ENCODE results near the gene INSR. TPM values are rescaled to one million over a fixed set of nuclear protein-coding genes. Genes with fewer than 3 reads are reported as not detected.

The INSR gene
- total and polyA plus RNA-seq, 2 experiments from 2014 or later, result 19.2 to 52.1 TPM

DNA sequence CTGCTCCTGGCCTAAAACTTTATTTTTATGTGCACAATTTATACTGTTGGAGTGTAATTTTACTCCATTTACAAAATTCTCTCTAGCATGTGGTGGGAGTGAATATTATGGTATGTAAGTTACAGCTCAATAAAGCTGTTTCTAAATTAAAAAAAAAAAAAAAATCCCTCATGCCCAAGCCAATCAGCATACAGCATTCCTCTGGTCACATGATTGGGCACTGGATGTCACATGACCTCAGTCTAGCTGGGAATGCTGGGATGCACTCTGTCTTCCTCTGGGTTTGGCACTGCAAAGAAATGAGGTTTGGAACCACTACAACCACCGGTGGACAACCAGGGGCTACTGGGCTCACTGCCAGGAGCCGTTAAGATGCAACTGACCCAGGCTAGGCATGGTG lies 157.1 kb downstream of the INSR start (continued):
- TF ChIP-seq POLR2AphosphoS5 (IDR thresholded peaks at IDR 0.05; ENCODE audit: low read depth), result no peak
- TF ChIP-seq ZNF114 (CRISPR knock-in tag; IDR thresholded peaks at IDR 0.05), result no peak
- TF ChIP-seq CREB1 (CRISPR knock-in tag; IDR thresholded peaks at IDR 0.05; ENCODE audit: low read depth), result no peak
- no peak for TF ChIP-seq EZH2phosphoT487 (IDR thresholded peaks at IDR 0.05; ENCODE audit: unreplicated experiment)
- TF ChIP-seq JUNB (IDR thresholded peaks at IDR 0.05; ENCODE audit: unreplicated experiment), result no peak

DNA sequence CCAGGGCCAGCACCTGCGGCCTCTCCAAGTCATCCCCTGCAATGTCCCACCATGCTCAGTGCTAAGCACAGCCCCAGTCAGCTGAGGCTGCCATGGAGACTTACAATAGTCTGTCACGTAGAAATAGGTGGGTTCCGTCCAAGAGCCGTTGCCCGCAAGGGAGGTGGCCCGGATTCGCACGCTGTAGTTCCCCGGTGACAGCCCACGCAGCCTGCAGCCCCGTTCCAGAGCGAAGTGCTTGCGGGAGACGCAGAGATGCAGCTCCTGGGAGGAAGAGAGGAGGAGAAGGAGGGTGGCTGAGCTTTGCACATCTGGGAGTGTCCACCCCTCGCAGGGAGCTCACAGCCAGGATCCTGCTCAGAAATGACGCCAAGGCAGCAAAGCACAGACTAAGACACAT lies 162.2 kb downstream of the INSR start:
- no peak overlapping the region for H3K27ac ChIP-seq (ENCODE audit: low read depth)
- DNase-seq (ENCODE audit: low spot score) (no peak), ATAC-seq (no peak)
- peaks cover 49% of the 10 kb centered on the region for H3K36me3 Mint-ChIP-seq (ENCODE audit: low read depth)
- no peak overlapping the region for H3K4me2 ChIP-seq
- H3K79me2 ChIP-seq (replicated peaks; ENCODE audit: insufficient read depth), result no peaks in the 10 kb centered on the region
- H3K4me1 Mint-ChIP-seq, result no peaks in the 10 kb centered on the region; the same call in 2 of the 3 replicates
- peaks cover 15% of the 10 kb centered on the region for H3K36me3 ChIP-seq (ENCODE audit: insufficient read depth)
- H2AFZ ChIP-seq, result no peak overlapping the region
- peaks cover 4% of the 10 kb centered on the region for H3K27me3 Mint-ChIP-seq (ENCODE audit: insufficient read depth, low read depth, poor library complexity)
- TF ChIP-seq EZH2phosphoT487 (IDR thresholded peaks at IDR 0.05; ENCODE audit: unreplicated experiment) (no peak), JUNB (IDR thresholded peaks at IDR 0.05; ENCODE audit: unreplicated experiment) (no peak), POLR2AphosphoS5 (IDR thresholded peaks at IDR 0.05; ENCODE audit: low read depth) (no peak), STAT1 (IDR thresholded peaks at IDR 0.05; ENCODE audit: unreplicated experiment) (no peak)
- TF ChIP-seq, protein P1, sequence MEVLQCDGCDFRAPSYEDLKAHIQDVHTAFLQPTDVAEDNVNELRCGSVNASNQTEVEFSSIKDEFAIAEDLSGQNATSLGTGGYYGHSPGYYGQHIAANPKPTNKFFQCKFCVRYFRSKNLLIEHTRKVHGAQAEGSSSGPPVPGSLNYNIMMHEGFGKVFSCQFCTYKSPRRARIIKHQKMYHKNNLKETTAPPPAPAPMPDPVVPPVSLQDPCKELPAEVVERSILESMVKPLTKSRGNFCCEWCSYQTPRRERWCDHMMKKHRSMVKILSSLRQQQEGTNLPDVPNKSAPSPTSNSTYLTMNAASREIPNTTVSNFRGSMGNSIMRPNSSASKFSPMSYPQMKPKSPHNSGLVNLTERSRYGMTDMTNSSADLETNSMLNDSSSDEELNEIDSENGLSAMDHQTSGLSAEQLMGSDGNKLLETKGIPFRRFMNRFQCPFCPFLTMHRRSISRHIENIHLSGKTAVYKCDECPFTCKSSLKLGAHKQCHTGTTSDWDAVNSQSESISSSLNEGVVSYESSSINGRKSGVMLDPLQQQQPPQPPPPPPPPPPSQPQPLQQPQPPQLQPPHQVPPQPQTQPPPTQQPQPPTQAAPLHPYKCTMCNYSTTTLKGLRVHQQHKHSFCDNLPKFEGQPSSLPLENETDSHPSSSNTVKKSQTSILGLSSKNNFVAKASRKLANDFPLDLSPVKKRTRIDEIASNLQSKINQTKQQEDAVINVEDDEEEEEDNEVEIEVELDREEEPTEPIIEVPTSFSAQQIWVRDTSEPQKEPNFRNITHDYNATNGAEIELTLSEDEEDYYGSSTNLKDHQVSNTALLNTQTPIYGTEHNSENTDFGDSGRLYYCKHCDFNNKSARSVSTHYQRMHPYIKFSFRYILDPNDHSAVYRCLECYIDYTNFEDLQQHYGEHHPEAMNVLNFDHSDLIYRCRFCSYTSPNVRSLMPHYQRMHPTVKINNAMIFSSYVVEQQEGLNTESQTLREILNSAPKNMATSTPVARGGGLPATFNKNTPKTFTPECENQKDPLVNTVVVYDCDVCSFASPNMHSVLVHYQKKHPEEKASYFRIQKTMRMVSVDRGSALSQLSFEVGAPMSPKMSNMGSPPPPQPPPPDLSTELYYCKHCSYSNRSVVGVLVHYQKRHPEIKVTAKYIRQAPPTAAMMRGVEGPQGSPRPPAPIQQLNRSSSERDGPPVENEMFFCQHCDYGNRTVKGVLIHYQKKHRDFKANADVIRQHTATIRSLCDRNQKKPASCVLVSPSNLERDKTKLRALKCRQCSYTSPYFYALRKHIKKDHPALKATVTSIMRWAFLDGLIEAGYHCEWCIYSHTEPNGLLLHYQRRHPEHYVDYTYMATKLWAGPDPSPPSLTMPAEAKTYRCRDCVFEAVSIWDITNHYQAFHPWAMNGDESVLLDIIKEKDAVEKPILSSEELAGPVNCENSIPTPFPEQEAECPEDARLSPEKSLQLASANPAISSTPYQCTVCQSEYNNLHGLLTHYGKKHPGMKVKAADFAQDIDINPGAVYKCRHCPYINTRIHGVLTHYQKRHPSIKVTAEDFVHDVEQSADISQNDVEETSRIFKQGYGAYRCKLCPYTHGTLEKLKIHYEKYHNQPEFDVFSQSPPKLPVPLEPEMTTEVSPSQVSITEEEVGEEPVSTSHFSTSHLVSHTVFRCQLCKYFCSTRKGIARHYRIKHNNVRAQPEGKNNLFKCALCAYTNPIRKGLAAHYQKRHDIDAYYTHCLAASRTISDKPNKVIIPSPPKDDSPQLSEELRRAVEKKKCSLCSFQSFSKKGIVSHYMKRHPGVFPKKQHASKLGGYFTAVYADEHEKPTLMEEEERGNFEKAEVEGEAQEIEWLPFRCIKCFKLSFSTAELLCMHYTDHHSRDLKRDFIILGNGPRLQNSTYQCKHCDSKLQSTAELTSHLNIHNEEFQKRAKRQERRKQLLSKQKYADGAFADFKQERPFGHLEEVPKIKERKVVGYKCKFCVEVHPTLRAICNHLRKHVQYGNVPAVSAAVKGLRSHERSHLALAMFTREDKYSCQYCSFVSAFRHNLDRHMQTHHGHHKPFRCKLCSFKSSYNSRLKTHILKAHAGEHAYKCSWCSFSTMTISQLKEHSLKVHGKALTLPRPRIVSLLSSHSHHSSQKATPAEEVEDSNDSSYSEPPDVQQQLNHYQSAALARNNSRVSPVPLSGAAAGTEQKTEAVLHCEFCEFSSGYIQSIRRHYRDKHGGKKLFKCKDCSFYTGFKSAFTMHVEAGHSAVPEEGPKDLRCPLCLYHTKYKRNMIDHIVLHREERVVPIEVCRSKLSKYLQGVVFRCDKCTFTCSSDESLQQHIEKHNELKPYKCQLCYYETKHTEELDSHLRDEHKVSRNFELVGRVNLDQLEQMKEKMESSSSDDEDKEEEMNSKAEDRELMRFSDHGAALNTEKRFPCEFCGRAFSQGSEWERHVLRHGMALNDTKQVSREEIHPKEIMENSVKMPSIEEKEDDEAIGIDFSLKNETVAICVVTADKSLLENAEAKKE (CRISPR knock-in tag; IDR thresholded peaks at IDR 0.05), result no peak
- TF ChIP-seq, protein P2, sequence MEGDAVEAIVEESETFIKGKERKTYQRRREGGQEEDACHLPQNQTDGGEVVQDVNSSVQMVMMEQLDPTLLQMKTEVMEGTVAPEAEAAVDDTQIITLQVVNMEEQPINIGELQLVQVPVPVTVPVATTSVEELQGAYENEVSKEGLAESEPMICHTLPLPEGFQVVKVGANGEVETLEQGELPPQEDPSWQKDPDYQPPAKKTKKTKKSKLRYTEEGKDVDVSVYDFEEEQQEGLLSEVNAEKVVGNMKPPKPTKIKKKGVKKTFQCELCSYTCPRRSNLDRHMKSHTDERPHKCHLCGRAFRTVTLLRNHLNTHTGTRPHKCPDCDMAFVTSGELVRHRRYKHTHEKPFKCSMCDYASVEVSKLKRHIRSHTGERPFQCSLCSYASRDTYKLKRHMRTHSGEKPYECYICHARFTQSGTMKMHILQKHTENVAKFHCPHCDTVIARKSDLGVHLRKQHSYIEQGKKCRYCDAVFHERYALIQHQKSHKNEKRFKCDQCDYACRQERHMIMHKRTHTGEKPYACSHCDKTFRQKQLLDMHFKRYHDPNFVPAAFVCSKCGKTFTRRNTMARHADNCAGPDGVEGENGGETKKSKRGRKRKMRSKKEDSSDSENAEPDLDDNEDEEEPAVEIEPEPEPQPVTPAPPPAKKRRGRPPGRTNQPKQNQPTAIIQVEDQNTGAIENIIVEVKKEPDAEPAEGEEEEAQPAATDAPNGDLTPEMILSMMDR (conservative IDR thresholded peaks at IDR 0.05; ENCODE audit: low read depth in 2 of 2), result no peak
- TF ChIP-seq, protein P3, sequence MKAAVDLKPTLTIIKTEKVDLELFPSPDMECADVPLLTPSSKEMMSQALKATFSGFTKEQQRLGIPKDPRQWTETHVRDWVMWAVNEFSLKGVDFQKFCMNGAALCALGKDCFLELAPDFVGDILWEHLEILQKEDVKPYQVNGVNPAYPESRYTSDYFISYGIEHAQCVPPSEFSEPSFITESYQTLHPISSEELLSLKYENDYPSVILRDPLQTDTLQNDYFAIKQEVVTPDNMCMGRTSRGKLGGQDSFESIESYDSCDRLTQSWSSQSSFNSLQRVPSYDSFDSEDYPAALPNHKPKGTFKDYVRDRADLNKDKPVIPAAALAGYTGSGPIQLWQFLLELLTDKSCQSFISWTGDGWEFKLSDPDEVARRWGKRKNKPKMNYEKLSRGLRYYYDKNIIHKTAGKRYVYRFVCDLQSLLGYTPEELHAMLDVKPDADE (IDR thresholded peaks at IDR 0.05), result no peak
- H3K27ac Mint-ChIP-seq, result no peak overlapping the region
- H4K20me1 ChIP-seq (replicated peaks; ENCODE audit: insufficient read depth), result no peaks in the 10 kb centered on the region
- H3K4me3 ChIP-seq, result no peak overlapping the region
- H3K9me3 Mint-ChIP-seq, result peaks cover 3% of the 10 kb centered on the region; the same call in 2 of the 3 replicates
- no peaks in the 10 kb centered on the region for H3K4me1 ChIP-seq (ENCODE audit: insufficient read depth)
- no peaks in the 10 kb centered on the region for H3K27me3 ChIP-seq (ENCODE audit: insufficient read depth)
- no peaks in the 10 kb centered on the region for H3F3A ChIP-seq (replicated peaks; ENCODE audit: low read depth)
- no peaks in the 10 kb centered on the region for H3K9me2 ChIP-seq (ENCODE audit: insufficient read depth)
- H3K4me3 Mint-ChIP-seq, result no peak overlapping the region
